Vagina (tissue), 2 donors: ENCODE data around the gene UBE2E3. TPM values are rescaled to one million over a fixed set of nuclear protein-coding genes. Genes with fewer than 3 reads are reported as not detected.

ENCODE experiments used
- DNase-seq, 2 donors: peaks; one replicate each; pipeline ENCODE4 v3.0.0-alpha.2; 2017; ENCODE audit errors: extremely low spot score in 2 of 2
- H3K27ac ChIP-seq: fragments of 200-600 bp; sonication (generic); one replicate; pipeline ENCODE4 v1.5.1; 2019
- H3K27me3 ChIP-seq: fragments of 200-600 bp; sonication (generic); one replicate; pipeline ENCODE4 v1.5.1; 2019
- H3K36me3 ChIP-seq, 2 donors: fragments of 200-600 bp; sonication (generic); one replicate each; pipeline ENCODE4 v1.5.1; 2017 to 2019
- H3K4me1 ChIP-seq: fragments of 200-600 bp; sonication (generic); one replicate; pipeline ENCODE4 v1.5.1; 2019
- H3K4me3 ChIP-seq, 2 donors: fragments of 200-600 bp; sonication (generic); 1 replicate in 1 of 2; 2 replicates in 1 of 2; pipeline ENCODE4 v1.5.1; 2016 to 2019
- H3K9me3 ChIP-seq: fragments of 200-600 bp; sonication (generic); one replicate; pipeline ENCODE4 v1.5.1; 2019
- POLR2A ChIP-seq, 2 donors: fragments of 450-650 bp; IDR thresholded peaks; one replicate each; pipeline ENCODE4 v1.6.1; 2017; ENCODE audit warnings: antibody characterized with exemption in 2 of 2, mild to moderate bottlenecking in 2 of 2, moderate library complexity in 2 of 2
- POLR2AphosphoS5 ChIP-seq, 2 donors: sonication (generic); formaldehyde crosslinking; IDR thresholded peaks; one replicate each; pipeline ENCODE4 v1.9.0; 2017; ENCODE audit warnings: antibody characterized with exemption in 2 of 2, mild to moderate bottlenecking in 2 of 2, low read depth in 1 of 2; ENCODE audit not compliant: insufficient read depth in 1 of 2
- intact Hi-C: fragments of 100-400 bp; cut with DNase I; formaldehyde crosslinking; loops from one replicate; pipeline ENCODE4 v1.15.1; 2023
- total RNA-seq: library from RNA; depleted of rRNA; stranded (reverse); fragments of >200 nt; gene quantifications from one replicate; pipeline ENCODE4 v1.2.3, GENCODE V29; 2016
- TF ChIP-seq, protein P1 (sequence below), 3 experiments: fragments of 450-650 bp in 2 of 3; fragments of 200-600 bp in 1 of 3; sonication (generic) in 1 of 3; IDR thresholded peaks; one replicate each; pipeline ENCODE4 v1.5.1; 2017 to 2019; ENCODE audit warnings: antibody characterized with exemption in 3 of 3, mild to moderate bottlenecking in 2 of 3, moderate library complexity in 2 of 3

The UBE2E3 gene
- total RNA-seq, 1 donor from 2014 or later: 59.9 TPM

GRCh38 chr2:181105562-181105961 lies 125.2 kb downstream of the UBE2E3 start:
- peaks cover 4% of the 10 kb centered on the region for H3K4me1 ChIP-seq
- no peaks in the 10 kb centered on the region for H3K9me3 ChIP-seq
- intact Hi-C loops: no loop called here
- no peaks in the 10 kb centered on the region for H3K27me3 ChIP-seq
- DNase-seq: no peak
- no peak overlapping the region for H3K27ac ChIP-seq
- TF ChIP-seq POLR2A (IDR thresholded peaks at IDR 0.05) (no peak), POLR2AphosphoS5 (IDR thresholded peaks at IDR 0.05; ENCODE audit: insufficient read depth in 1 of 2, low read depth in 1 of 2) (no peak)
- TF ChIP-seq, protein P1, sequence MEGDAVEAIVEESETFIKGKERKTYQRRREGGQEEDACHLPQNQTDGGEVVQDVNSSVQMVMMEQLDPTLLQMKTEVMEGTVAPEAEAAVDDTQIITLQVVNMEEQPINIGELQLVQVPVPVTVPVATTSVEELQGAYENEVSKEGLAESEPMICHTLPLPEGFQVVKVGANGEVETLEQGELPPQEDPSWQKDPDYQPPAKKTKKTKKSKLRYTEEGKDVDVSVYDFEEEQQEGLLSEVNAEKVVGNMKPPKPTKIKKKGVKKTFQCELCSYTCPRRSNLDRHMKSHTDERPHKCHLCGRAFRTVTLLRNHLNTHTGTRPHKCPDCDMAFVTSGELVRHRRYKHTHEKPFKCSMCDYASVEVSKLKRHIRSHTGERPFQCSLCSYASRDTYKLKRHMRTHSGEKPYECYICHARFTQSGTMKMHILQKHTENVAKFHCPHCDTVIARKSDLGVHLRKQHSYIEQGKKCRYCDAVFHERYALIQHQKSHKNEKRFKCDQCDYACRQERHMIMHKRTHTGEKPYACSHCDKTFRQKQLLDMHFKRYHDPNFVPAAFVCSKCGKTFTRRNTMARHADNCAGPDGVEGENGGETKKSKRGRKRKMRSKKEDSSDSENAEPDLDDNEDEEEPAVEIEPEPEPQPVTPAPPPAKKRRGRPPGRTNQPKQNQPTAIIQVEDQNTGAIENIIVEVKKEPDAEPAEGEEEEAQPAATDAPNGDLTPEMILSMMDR (IDR thresholded peaks at IDR 0.05): no peak
- no peak overlapping the region for H3K4me3 ChIP-seq
- H3K36me3 ChIP-seq: no peaks in the 10 kb centered on the region

DNA sequence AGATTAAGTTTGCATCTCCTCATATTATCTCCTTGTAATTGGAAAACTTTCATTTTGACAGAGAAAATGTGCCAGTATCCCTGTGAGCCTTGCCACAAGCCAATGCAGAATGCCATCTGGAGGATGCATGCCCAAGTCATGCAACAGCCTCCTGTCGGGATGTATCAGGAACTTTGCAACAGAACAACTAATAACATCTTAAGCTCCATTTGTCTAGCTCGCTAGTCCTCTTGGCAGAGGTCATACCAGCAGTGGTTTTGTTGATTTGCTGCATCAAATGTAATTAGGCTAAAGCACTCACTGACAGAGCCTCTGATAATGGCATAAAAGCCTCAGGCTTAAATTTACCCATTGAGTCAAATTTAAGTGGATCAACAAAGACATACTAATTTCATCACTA lies 125.8 kb downstream of the UBE2E3 start:
- no peak overlapping the region for H3K4me3 ChIP-seq
- H3K27ac ChIP-seq: no peak overlapping the region
- no peaks in the 10 kb centered on the region for H3K27me3 ChIP-seq
- no peak for DNase-seq
- H3K4me1 ChIP-seq: peaks cover 4% of the 10 kb centered on the region
- intact Hi-C loops: no loop called here
- no peaks in the 10 kb centered on the region for H3K9me3 ChIP-seq
- TF ChIP-seq, protein P1 (IDR thresholded peaks at IDR 0.05): no peak
- TF ChIP-seq POLR2AphosphoS5 (IDR thresholded peaks at IDR 0.05; ENCODE audit: insufficient read depth in 1 of 2, low read depth in 1 of 2) (no peak), POLR2A (IDR thresholded peaks at IDR 0.05) (no peak)
- H3K36me3 ChIP-seq: no peaks in the 10 kb centered on the region

GRCh38 chr2:181106789-181107627 lies 126.6 kb downstream of the UBE2E3 start:
- Histone ChIP-seq H3K4me1 (peaks cover 4% of the 10 kb centered on the region), H3K36me3 (no peaks in the 10 kb centered on the region), H3K27ac (no peak overlapping the region), H3K4me3 (no peak overlapping the region), H3K9me3 (no peaks in the 10 kb centered on the region), H3K27me3 (no peaks in the 10 kb centered on the region)
- intact Hi-C loops: no loop called here
- TF ChIP-seq POLR2A (IDR thresholded peaks at IDR 0.05) (no peak), POLR2AphosphoS5 (IDR thresholded peaks at IDR 0.05; ENCODE audit: insufficient read depth in 1 of 2, low read depth in 1 of 2) (no peak)
- TF ChIP-seq, protein P1 (IDR thresholded peaks at IDR 0.05): no peak
- no peak for DNase-seq

DNA sequence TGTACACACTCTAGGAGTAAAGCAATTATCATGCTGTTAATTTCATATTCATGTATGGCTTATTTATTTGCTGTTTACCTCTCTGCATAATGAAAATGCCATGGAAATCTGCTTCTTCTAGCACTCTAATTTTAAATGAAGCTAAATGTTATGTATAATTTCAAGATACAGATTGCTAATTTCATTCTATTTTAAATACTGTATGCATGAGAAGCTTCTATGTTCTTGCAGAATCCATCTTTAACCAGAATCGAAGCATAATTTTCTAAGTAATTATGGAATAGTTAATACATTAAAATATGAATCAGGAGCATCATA lies 127.2 kb downstream of the UBE2E3 start:
- TF ChIP-seq, protein P1 (IDR thresholded peaks at IDR 0.05): no peak
- no peak for TF ChIP-seq POLR2A (IDR thresholded peaks at IDR 0.05)
- no peak for TF ChIP-seq POLR2AphosphoS5 (IDR thresholded peaks at IDR 0.05; ENCODE audit: insufficient read depth in 1 of 2, low read depth in 1 of 2)
- no peak overlapping the region for H3K27ac ChIP-seq
- intact Hi-C loops: no loop called here

GRCh38 chr2:181111059-181111458 lies 130.7 kb downstream of the UBE2E3 start:
- Histone ChIP-seq H3K4me3 (no peak overlapping the region), H3K27ac (no peak overlapping the region), H3K36me3 (no peaks in the 10 kb centered on the region), H3K27me3 (no peaks in the 10 kb centered on the region), H3K4me1 (peaks cover 4% of the 10 kb centered on the region), H3K9me3 (no peaks in the 10 kb centered on the region)
- no peak for DNase-seq
- intact Hi-C loops: no loop called here
- TF ChIP-seq, protein P1 (IDR thresholded peaks at IDR 0.05): no peak
- TF ChIP-seq POLR2A (IDR thresholded peaks at IDR 0.05): no peak
- no peak for TF ChIP-seq POLR2AphosphoS5 (IDR thresholded peaks at IDR 0.05; ENCODE audit: insufficient read depth in 1 of 2, low read depth in 1 of 2)

More for the DNA sequence above, 127.2 kb downstream of the UBE2E3 start:
- DNase-seq: no peak
- Histone ChIP-seq H3K9me3 (no peaks in the 10 kb centered on the region), H3K27me3 (no peaks in the 10 kb centered on the region), H3K4me3 (no peak overlapping the region), H3K36me3 (no peaks in the 10 kb centered on the region), H3K4me1 (peaks cover 4% of the 10 kb centered on the region)
